Neural crest cell (in vitro differentiated cells): ENCODE measurements around the gene MYADM. TPM values are rescaled to one million over a fixed set of nuclear protein-coding genes. Genes with fewer than 3 reads are reported as not detected.
"Not testable (repeated sequence)": the region's sequence is repeated elsewhere in the genome, so short reads cannot be mapped to it uniquely, and the experiment has no call there.

Experiments used
- DNase-seq: peaks from one replicate; pipeline ENCODE4 v3.0.0; 2021; ENCODE audit warnings: low read depth, mixed read lengths, low spot score
- H3K27ac Mint-ChIP-seq: one replicate; pipeline ENCODE4 v1.8.0; 2021; ENCODE audit warnings: mild to moderate bottlenecking, mixed read lengths; ENCODE audit not compliant: unreplicated experiment
- H3K27me3 Mint-ChIP-seq: 2 replicates; pipeline ENCODE4 v1.8.0; 2021; ENCODE audit warnings: low read depth, mild to moderate bottlenecking, mixed read lengths
- H3K36me3 Mint-ChIP-seq: 2 replicates; pipeline ENCODE4 v1.8.0; 2021; ENCODE audit warnings: low read depth, mild to moderate bottlenecking, mixed read lengths
- H3K4me1 Mint-ChIP-seq: 2 replicates; pipeline ENCODE4 v1.8.0; 2021; ENCODE audit warnings: mixed read lengths
- H3K4me3 Mint-ChIP-seq: one replicate; pipeline ENCODE4 v1.8.0; 2021; ENCODE audit warnings: mild to moderate bottlenecking, mixed read lengths
- H3K9me3 Mint-ChIP-seq: 2 replicates; pipeline ENCODE4 v1.8.0; 2021; ENCODE audit warnings: mixed read lengths
- total RNA-seq: library from RNA; stranded (reverse); gene quantifications from 2 replicates; pipeline ENCODE4 v1.2.1, GENCODE V29; 2021
- TF ChIP-seq, protein P1 (sequence below): fragments of 200-600 bp; sonication (generic); conservative IDR thresholded peaks from 2 replicates; pipeline ENCODE4 v1.5.0; 2021; ENCODE audit warnings: antibody characterized with exemption, mild to moderate bottlenecking

Gene MYADM
- total RNA-seq, 1 donor from 2014 or later = 19.1 TPM

DNA sequence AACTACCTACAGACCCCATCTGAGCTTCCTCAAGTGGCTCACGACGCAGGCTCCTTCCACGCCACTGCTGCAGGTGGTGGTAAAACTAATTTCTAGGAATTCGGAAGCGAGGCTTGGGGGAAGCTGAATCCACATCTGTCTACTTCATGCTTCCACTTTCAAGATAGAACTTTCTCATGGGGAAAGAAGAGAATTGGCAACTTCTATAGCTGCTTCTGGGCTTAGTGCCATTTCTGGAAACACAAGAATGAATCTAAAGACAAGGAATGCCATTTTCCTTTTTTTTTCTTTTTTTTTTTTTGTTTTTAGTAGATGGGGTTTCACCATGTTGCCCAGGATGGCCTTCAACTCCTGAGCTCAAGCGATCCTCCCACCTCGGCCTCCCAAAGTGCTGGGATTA is 40.8 kb upstream of the MYADM start:
- Mint-ChIP-seq H3K4me3 (no peak overlapping the region), H3K27me3 (peaks cover 45% of the 10 kb centered on the region), H3K36me3 (no peaks in the 10 kb centered on the region), H3K4me1 (no peaks in the 10 kb centered on the region), H3K9me3 (no peaks in the 10 kb centered on the region), H3K27ac (no peak overlapping the region)
- TF ChIP-seq, protein P1, sequence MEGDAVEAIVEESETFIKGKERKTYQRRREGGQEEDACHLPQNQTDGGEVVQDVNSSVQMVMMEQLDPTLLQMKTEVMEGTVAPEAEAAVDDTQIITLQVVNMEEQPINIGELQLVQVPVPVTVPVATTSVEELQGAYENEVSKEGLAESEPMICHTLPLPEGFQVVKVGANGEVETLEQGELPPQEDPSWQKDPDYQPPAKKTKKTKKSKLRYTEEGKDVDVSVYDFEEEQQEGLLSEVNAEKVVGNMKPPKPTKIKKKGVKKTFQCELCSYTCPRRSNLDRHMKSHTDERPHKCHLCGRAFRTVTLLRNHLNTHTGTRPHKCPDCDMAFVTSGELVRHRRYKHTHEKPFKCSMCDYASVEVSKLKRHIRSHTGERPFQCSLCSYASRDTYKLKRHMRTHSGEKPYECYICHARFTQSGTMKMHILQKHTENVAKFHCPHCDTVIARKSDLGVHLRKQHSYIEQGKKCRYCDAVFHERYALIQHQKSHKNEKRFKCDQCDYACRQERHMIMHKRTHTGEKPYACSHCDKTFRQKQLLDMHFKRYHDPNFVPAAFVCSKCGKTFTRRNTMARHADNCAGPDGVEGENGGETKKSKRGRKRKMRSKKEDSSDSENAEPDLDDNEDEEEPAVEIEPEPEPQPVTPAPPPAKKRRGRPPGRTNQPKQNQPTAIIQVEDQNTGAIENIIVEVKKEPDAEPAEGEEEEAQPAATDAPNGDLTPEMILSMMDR = no peak
- no peak for DNase-seq

DNA sequence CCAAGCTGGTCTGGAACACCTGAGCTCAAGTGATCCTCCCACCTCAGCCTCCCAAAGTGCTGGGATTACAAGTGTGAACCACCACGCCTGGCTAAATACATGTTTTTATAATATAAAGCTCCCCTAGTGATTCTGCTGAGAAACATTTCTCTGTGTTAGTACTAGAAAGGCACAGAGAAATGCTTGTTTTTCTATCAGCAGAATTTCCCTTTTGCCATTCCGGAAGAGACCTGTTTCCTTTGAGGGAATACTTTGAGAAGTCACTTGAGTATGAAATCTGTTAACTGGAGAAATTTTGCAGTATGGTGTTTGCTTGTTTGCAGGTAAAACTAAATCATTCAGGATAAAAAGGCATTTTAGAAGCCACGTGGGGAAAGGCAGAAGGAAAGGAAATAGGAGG is 39.2 kb upstream of the MYADM start:
- Mint-ChIP-seq H3K4me1 (no peaks in the 10 kb centered on the region), H3K27ac (no peak overlapping the region), H3K9me3 (no peaks in the 10 kb centered on the region), H3K36me3 (no peaks in the 10 kb centered on the region), H3K4me3 (no peak overlapping the region), H3K27me3 (peaks cover 61% of the 10 kb centered on the region)
- TF ChIP-seq, protein P1 = no peak
- DNase-seq = no peak

- not testable (repeated sequence) for H3K4me3 Mint-ChIP-seq, H3K36me3 Mint-ChIP-seq, DNase-seq, H3K9me3 Mint-ChIP-seq, H3K27ac Mint-ChIP-seq, H3K4me1 Mint-ChIP-seq
- peaks cover 80% of the 10 kb centered on the region for H3K27me3 Mint-ChIP-seq
Observed at GRCh38 chr19:53832861-53833260, 34.8 kb upstream of the MYADM start.

DNA sequence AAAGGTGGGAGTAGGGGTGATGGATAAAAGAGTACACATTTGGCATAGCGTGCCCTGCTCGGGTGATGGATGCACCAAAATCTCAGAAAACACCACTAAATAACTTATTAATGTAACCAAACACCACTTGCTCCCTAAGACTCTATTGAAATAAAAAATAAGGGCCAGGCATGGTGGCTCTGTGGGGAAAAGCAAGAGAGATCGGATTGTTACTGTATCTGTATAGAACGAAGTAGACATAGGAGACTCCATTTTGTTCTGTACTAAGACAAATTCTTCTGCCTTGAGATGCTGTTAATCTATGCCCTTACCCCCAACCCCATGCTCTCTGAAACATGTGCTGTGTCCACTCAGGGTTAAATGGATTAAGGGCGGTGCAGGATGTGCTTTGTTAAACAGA is 29.2 kb upstream of the MYADM start:
- not testable (repeated sequence) for H3K27ac Mint-ChIP-seq, H3K9me3 Mint-ChIP-seq, H3K4me1 Mint-ChIP-seq, DNase-seq, H3K4me3 Mint-ChIP-seq, H3K36me3 Mint-ChIP-seq
- H3K27me3 Mint-ChIP-seq = peaks cover 45% of the 10 kb centered on the region

- H3K4me1 Mint-ChIP-seq, DNase-seq, H3K9me3 Mint-ChIP-seq, H3K36me3 Mint-ChIP-seq, H3K4me3 Mint-ChIP-seq, H3K27ac Mint-ChIP-seq: not testable (repeated sequence)
- H3K27me3 Mint-ChIP-seq = peaks cover 27% of the 10 kb centered on the region
Observed at GRCh38 chr19:53840241-53840640, 27.4 kb upstream of the MYADM start.

GRCh38 chr19:53840914-53841313 is 26.8 kb upstream of the MYADM start:
- H3K4me1 Mint-ChIP-seq, H3K4me3 Mint-ChIP-seq, H3K36me3 Mint-ChIP-seq, H3K9me3 Mint-ChIP-seq, DNase-seq, H3K27ac Mint-ChIP-seq: not testable (repeated sequence)
- H3K27me3 Mint-ChIP-seq = peaks cover 21% of the 10 kb centered on the region

DNA sequence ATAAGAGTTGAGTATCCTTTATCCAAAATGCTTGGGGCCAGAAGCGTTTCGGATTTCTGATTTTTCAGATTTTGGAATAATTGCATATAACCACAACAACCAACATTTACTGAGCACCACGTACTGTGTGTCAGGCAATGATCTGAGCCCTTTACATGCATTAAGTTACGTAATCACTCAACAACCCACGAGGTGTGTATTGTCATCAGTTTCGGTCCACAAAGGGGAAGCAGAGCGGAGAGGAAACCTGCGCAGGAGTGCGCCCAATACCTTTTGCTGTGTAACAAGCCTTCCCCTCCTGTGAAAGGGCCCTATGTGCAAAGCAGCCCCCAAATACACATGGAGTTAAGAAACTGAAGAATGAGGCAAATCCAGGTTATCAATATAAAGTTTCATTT is 22.8 kb upstream of the MYADM start:
- Mint-ChIP-seq H3K4me1 (peaks cover 7% of the 10 kb centered on the region), H3K4me3 (no peak overlapping the region), H3K9me3 (no peaks in the 10 kb centered on the region), H3K27me3 (peaks cover 5% of the 10 kb centered on the region), H3K36me3 (no peaks in the 10 kb centered on the region), H3K27ac (no peak overlapping the region)
- TF ChIP-seq, protein P1 = no peak
- no peak for DNase-seq

- TF ChIP-seq, protein P1 = no peak
- Mint-ChIP-seq H3K4me3 (no peak overlapping the region), H3K27ac (no peak overlapping the region), H3K9me3 (no peaks in the 10 kb centered on the region), H3K4me1 (peaks cover 6% of the 10 kb centered on the region), H3K36me3 (no peaks in the 10 kb centered on the region), H3K27me3 (peaks cover 9% of the 10 kb centered on the region)
- no peak for DNase-seq
Observed at GRCh38 chr19:53847555-53847954, 20.1 kb upstream of the MYADM start.
